WTC11 (cell line): Measurements from ENCODE around the gene MMS22L. TPM values are rescaled to one million over a fixed set of nuclear protein-coding genes. Genes with fewer than 3 reads are reported as not detected.

Experiments
- ATAC-seq: fragments of 200-7000 bp; cut with Tn5 transposase; 2 replicates; pipeline ENCODE4 v1.10.0; 2021; ENCODE audit warnings: mild to moderate bottlenecking, moderate library complexity
- CTCF ChIA-PET: fragments of 300-600 bp; sonication (Branson Sonifier 250); formaldehyde crosslinking; loops from one replicate; lab custom pipeline; 2021; ENCODE audit warnings: antibody characterized with exemption; lab: Charles Lee
- POLR2A ChIA-PET: fragments of 350-600 bp; sonication (Branson Sonifier 250); formaldehyde crosslinking; loops from one replicate; lab custom pipeline; 2021; ENCODE audit warnings: antibody characterized with exemption; lab: Charles Lee
- DNase-seq: peaks from one replicate; pipeline ENCODE4 v3.0.0; 2021; ENCODE audit warnings: low spot score
- H3K27ac Mint-ChIP-seq: 2 replicates; pipeline ENCODE4 v1.8.0; 2021; ENCODE audit warnings: mixed read lengths
- H3K27me3 Mint-ChIP-seq: 2 replicates; pipeline ENCODE4 v1.8.0; 2021; ENCODE audit warnings: low read depth, mild to moderate bottlenecking, moderate library complexity, mixed read lengths
- H3K36me3 Mint-ChIP-seq: 2 replicates; pipeline ENCODE4 v1.8.0; 2021; ENCODE audit warnings: mixed read lengths
- H3K4me1 Mint-ChIP-seq: 2 replicates; pipeline ENCODE4 v1.8.0; 2022; ENCODE audit warnings: mixed read lengths
- H3K4me3 Mint-ChIP-seq: 2 replicates; pipeline ENCODE4 v1.8.0; 2021; ENCODE audit warnings: mild to moderate bottlenecking, moderate library complexity, mixed read lengths
- H3K9me3 Mint-ChIP-seq: 2 replicates; pipeline ENCODE4 v1.8.0; 2021; ENCODE audit warnings: mixed read lengths
- AR ChIP-seq: fragments of 250-450 bp; sonication (Bioruptor Pico); IDR thresholded peaks from 2 replicates; pipeline ENCODE4 v1.9.0; 2021; ENCODE audit warnings: mild to moderate bottlenecking
- ATF1 ChIP-seq: sonication (generic); formaldehyde crosslinking; IDR thresholded peaks from 2 replicates; pipeline ENCODE4 v1.8.1; 2023; ENCODE audit warnings: mild to moderate bottlenecking, moderate library complexity, missing genetic modification reagents
- CBFB ChIP-seq: sonication (generic); formaldehyde crosslinking; IDR thresholded peaks from 2 replicates; pipeline ENCODE4 v1.8.1; 2022; ENCODE audit warnings: mild to moderate bottlenecking, low read depth, missing genetic modification reagents
- ESRRA ChIP-seq: sonication (generic); formaldehyde crosslinking; IDR thresholded peaks from 2 replicates; pipeline ENCODE4 v1.8.1; 2022; ENCODE audit warnings: mild to moderate bottlenecking, missing genetic modification reagents, borderline replicate concordance
- FOXJ3 ChIP-seq: sonication (generic); formaldehyde crosslinking; IDR thresholded peaks from 2 replicates; pipeline ENCODE4 v1.9.0; 2021; ENCODE audit warnings: missing genetic modification reagents, mild to moderate bottlenecking, borderline replicate concordance
- HMGA2 ChIP-seq: fragments of 250-450 bp; sonication (Bioruptor Pico); IDR thresholded peaks from 2 replicates; pipeline ENCODE4 v1.4.0; 2021; ENCODE audit warnings: mild to moderate bottlenecking, moderate library complexity
- MAX ChIP-seq: sonication (generic); formaldehyde crosslinking; IDR thresholded peaks from 2 replicates; pipeline ENCODE4 v1.8.0; 2022; ENCODE audit warnings: mild to moderate bottlenecking, missing genetic modification reagents
- MYBL2 ChIP-seq: sonication (generic); formaldehyde crosslinking; IDR thresholded peaks from 2 replicates; pipeline ENCODE4 v1.8.1; 2023; ENCODE audit warnings: mild to moderate bottlenecking, moderate library complexity, missing genetic modification reagents
- NR3C1 ChIP-seq: sonication (generic); formaldehyde crosslinking; conservative IDR thresholded peaks from 2 replicates; pipeline ENCODE4 v1.8.1; 2023; ENCODE audit warnings: low read depth, mild to moderate bottlenecking, missing genetic modification reagents
- PRRX2 ChIP-seq: fragments of 250-450 bp; sonication (Bioruptor Pico); IDR thresholded peaks from 2 replicates; pipeline ENCODE4 v1.8.0; 2021; ENCODE audit warnings: mild to moderate bottlenecking
- RELA ChIP-seq: sonication (generic); formaldehyde crosslinking; IDR thresholded peaks from 2 replicates; pipeline ENCODE4 v1.8.1; 2022; ENCODE audit warnings: missing genetic modification reagents, mild to moderate bottlenecking, borderline replicate concordance
- TCF7 ChIP-seq: sonication (generic); formaldehyde crosslinking; IDR thresholded peaks from 2 replicates; pipeline ENCODE4 v1.8.0; 2022; ENCODE audit warnings: mild to moderate bottlenecking, low read depth, missing genetic modification reagents, moderate library complexity
- USF2 ChIP-seq: sonication (generic); formaldehyde crosslinking; IDR thresholded peaks from 2 replicates; pipeline ENCODE4 v1.8.1; 2023; ENCODE audit warnings: mild to moderate bottlenecking, missing genetic modification reagents, moderate library complexity
- ZNF317 ChIP-seq: sonication (generic); formaldehyde crosslinking; IDR thresholded peaks from 2 replicates; pipeline ENCODE4 v1.8.1; 2023; ENCODE audit warnings: low read depth, mild to moderate bottlenecking, moderate library complexity, missing genetic modification reagents, borderline replicate concordance
- total RNA-seq: library from RNA; stranded (reverse); gene quantifications from 3 replicates; pipeline ENCODE4 v1.2.3, GENCODE V29; 2021
- TF ChIP-seq, protein P1 (sequence below): fragments of 200-600 bp; IDR thresholded peaks from 2 replicates; pipeline ENCODE4 v1.8.0; 2022; ENCODE audit warnings: antibody characterized with exemption
- TF ChIP-seq, protein P2 (sequence below): sonication (generic); formaldehyde crosslinking; conservative IDR thresholded peaks from 2 replicates; pipeline ENCODE4 v1.8.1; 2022; ENCODE audit warnings: mild to moderate bottlenecking, missing genetic modification reagents
- TF ChIP-seq, protein P3 (sequence below): fragments of 250-450 bp; sonication (Bioruptor Pico); IDR thresholded peaks from 2 replicates; pipeline ENCODE4 v1.8.0; 2021; ENCODE audit warnings: mild to moderate bottlenecking
- TF ChIP-seq, protein P4 (sequence below): sonication (generic); formaldehyde crosslinking; IDR thresholded peaks from 2 replicates; pipeline ENCODE4 v1.8.0; 2022; ENCODE audit warnings: missing genetic modification reagents

MMS22L gene
- total RNA-seq, 1 experiment from 2014 or later, result 39.7 TPM

- POLR2A ChIA-PET, result no interaction called here
- no peak overlapping the region for H3K4me3 Mint-ChIP-seq
- peaks cover 64% of the 10 kb centered on the region for H3K36me3 Mint-ChIP-seq
Measured at GRCh38 chr6:97269821-97270220, 13.2 kb downstream of the MMS22L start.

More at GRCh38 chr6:97269821-97270220, 13.2 kb downstream of the MMS22L start:
- H3K9me3 Mint-ChIP-seq, result peaks cover 13% of the 10 kb centered on the region
- no peaks in the 10 kb centered on the region for H3K4me1 Mint-ChIP-seq
- DNase-seq (no peak), ATAC-seq (no peak)
- CTCF ChIA-PET, result interaction anchor here (1.6 kb wide), 1 partner anchor 55 kb away, joined by 4 read pairs; no protein-coding TSS in a partner anchor
- H3K27ac Mint-ChIP-seq, result no peak overlapping the region
- TF ChIP-seq HMGA2 (CRISPR knock-in tag) (no peak), MYBL2 (no peak), CBFB (CRISPR knock-in tag) (no peak), AR (no peak), FOXJ3 (CRISPR knock-in tag) (no peak), MAX (CRISPR knock-in tag) (no peak), NR3C1 (CRISPR knock-in tag) (no peak), ZNF317 (CRISPR knock-in tag) (no peak), RELA (no peak), PRRX2 (CRISPR knock-in tag) (no peak), ATF1 (CRISPR knock-in tag) (no peak), USF2 (CRISPR knock-in tag) (no peak), TCF7 (CRISPR knock-in tag) (no peak), ESRRA (no peak)
- TF ChIP-seq, protein P1, sequence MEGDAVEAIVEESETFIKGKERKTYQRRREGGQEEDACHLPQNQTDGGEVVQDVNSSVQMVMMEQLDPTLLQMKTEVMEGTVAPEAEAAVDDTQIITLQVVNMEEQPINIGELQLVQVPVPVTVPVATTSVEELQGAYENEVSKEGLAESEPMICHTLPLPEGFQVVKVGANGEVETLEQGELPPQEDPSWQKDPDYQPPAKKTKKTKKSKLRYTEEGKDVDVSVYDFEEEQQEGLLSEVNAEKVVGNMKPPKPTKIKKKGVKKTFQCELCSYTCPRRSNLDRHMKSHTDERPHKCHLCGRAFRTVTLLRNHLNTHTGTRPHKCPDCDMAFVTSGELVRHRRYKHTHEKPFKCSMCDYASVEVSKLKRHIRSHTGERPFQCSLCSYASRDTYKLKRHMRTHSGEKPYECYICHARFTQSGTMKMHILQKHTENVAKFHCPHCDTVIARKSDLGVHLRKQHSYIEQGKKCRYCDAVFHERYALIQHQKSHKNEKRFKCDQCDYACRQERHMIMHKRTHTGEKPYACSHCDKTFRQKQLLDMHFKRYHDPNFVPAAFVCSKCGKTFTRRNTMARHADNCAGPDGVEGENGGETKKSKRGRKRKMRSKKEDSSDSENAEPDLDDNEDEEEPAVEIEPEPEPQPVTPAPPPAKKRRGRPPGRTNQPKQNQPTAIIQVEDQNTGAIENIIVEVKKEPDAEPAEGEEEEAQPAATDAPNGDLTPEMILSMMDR, result no peak
- TF ChIP-seq, protein P2, sequence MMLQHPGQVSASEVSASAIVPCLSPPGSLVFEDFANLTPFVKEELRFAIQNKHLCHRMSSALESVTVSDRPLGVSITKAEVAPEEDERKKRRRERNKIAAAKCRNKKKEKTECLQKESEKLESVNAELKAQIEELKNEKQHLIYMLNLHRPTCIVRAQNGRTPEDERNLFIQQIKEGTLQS (CRISPR knock-in tag), result no peak
- TF ChIP-seq, protein P3, sequence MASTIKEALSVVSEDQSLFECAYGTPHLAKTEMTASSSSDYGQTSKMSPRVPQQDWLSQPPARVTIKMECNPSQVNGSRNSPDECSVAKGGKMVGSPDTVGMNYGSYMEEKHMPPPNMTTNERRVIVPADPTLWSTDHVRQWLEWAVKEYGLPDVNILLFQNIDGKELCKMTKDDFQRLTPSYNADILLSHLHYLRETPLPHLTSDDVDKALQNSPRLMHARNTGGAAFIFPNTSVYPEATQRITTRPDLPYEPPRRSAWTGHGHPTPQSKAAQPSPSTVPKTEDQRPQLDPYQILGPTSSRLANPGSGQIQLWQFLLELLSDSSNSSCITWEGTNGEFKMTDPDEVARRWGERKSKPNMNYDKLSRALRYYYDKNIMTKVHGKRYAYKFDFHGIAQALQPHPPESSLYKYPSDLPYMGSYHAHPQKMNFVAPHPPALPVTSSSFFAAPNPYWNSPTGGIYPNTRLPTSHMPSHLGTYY (CRISPR knock-in tag), result no peak
- TF ChIP-seq, protein P4, sequence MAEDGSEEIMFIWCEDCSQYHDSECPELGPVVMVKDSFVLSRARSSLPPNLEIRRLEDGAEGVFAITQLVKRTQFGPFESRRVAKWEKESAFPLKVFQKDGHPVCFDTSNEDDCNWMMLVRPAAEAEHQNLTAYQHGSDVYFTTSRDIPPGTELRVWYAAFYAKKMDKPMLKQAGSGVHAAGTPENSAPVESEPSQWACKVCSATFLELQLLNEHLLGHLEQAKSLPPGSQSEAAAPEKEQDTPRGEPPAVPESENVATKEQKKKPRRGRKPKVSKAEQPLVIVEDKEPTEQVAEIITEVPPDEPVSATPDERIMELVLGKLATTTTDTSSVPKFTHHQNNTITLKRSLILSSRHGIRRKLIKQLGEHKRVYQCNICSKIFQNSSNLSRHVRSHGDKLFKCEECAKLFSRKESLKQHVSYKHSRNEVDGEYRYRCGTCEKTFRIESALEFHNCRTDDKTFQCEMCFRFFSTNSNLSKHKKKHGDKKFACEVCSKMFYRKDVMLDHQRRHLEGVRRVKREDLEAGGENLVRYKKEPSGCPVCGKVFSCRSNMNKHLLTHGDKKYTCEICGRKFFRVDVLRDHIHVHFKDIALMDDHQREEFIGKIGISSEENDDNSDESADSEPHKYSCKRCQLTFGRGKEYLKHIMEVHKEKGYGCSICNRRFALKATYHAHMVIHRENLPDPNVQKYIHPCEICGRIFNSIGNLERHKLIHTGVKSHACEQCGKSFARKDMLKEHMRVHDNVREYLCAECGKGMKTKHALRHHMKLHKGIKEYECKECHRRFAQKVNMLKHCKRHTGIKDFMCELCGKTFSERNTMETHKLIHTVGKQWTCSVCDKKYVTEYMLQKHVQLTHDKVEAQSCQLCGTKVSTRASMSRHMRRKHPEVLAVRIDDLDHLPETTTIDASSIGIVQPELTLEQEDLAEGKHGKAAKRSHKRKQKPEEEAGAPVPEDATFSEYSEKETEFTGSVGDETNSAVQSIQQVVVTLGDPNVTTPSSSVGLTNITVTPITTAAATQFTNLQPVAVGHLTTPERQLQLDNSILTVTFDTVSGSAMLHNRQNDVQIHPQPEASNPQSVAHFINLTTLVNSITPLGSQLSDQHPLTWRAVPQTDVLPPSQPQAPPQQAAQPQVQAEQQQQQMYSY (CRISPR knock-in tag), result no peak
- H3K27me3 Mint-ChIP-seq, result no peaks in the 10 kb centered on the region
